Hematopoietic multipotent progenitor cell treated with erythropoietin and hydrocortisone succinate and interleukin-3 and kit ligand, for 15 days (in vitro differentiated cells): ENCODE results near the gene PACRG.

ENCODE experiments used
- DNase-seq: peaks from one replicate; pipeline ENCODE4 v3.0.0-alpha.2; 2015; ENCODE audit warnings: low spot score

The PACRG gene

DNA sequence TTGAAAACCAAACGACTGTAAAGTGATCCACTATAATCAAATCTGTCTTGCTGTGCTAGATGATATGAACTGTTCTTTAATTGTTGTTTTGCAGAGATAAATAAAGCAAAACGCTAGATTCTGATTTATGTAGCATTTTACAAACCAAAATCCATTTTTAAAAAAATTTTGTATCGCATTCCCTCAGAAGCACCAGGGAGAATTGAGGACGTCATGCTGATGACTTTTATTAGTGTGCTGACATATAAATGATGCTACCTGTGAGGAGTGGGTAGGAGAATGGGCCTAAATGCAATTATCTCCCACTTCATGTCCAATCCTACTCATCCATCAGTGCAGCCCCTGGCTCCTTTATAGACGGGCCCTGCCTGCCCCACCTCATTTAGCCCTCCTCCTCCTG lies 282.4 kb downstream of the PACRG start:
- no peak for DNase-seq

DNA sequence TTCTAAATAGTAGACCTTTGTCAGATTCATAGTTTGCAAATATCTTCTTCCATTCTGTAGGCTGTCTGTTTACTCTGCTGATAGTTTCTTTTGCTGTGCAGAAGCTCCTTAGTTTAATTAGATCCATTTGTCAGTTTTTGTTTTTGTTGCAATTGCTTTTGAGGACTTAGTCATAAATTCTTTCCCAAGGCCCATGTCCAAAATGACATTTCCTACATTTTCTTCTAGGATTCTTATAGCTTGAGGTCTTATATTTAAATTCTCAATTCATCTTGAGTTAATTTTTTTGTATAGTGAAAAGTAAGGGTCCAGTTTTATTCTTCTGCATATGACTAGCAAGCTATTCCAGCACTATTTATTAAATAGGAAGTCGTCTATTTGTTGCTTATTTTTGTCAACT lies 287.0 kb downstream of the PACRG start:
- DNase-seq, result no peak

DNA sequence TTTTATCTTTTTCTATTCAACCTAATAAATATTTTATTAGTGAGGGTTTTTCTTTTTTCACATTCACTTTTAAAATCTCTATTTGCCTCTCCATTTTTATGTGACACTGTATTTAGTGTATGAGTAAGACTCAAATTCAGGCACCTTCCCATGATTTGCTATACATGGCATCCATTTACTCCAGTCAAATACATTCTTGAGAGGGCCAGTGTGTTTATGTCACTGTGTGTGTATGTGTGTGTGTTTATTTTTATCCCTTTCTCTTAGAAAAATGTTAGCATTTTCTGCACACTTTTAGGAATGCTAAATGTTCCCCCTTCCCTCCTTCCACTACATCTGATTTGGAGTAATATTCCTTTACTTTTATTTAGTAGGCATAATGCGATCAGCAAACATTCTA lies 290.0 kb downstream of the PACRG start:
- DNase-seq, result no peak

DNA sequence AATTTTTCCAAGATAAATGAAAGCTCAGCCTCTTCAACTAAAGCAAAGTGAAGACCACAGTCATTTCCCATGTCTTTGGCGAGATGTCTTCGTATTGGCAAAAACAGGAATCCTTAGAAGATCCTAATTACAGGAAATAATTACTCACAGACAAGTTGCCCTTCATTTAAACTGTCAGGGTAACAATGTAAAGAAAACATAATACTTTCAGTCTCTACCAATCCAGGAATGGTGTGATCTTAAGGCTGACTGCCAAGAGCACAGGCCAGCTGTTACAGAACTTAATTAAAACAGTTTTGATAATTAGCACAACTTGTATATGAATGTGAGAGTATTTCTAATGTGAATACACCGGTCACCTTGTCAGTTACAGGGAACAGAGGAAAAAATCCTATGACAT lies 292.2 kb downstream of the PACRG start:
- DNase-seq, result no peak

DNA sequence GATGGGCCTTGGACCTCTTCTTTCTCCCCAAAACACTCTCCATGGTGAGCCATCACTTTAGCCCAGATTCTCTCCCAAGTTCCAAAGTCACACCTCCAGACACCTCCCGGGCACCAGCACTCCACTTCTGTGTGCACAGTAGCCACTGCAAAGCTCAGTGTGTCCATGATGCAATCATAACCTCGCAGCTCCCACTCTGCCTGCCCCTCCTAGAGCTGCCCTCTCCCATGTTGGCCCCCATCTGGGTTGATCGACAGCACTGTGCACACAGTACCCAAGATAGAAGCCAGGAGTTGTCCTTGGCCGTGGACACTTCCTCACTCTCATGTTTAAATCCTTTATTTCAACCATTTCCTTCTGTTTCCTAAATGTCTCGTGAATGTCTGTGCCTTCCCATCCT lies 293.3 kb downstream of the PACRG start:
- DNase-seq, result no peak

DNA sequence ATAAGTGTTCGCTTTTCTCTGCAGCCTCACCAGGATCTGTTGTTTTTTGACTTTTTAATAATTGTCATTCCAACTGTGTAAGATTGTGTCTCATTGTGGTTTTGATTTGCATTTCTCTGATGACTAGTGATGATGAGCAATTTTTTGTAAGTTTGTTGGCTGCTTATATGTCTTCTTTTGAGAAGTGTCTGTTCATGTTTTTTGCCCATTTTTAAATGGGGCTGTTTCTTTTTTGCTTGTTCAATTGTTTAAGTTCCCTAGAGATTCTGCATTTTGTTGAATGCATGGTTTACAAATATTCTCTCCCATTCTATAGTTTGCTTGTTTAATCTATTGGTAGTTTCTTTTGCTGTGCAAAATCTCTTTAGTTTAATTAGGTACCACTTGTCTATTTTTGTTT lies 295.9 kb downstream of the PACRG start:
- no peak for DNase-seq

DNA sequence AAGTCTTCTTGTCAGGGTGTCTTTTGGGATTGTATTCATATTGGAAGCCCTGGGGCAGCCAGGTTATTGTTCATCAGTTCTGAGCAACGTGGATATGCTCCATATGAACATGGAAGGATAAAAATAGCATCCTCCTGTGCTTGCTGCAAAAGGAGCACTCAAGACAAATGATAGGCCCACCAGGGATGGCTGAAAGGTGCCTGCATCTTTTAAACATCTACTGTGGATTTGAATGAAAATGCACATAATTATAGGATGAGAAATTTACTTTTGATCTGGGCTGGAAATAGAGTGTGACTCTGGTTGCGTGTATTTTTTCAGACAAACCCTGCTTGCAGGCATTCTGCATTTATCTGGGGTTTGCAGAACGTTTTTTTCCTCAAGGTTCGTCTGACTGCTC lies 299.1 kb downstream of the PACRG start:
- no peak for DNase-seq

DNA sequence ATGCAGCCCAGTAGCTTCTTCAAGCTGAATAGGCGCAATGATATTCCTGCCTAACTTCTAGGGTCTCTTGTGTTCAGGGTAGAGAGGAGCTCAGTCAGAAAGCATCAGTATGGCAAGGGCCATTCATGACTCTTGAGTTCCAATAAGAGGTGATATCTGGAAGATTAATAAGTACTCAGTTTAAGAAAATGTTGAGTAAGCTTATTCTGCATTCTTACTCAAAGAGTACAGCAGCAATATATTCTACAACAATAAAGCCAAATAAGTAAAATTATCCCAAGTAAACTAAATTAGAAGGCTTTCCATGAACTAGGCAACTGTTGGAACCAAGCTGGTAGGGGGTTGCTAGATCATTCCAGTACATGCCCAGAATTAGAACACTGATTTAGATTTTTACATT lies 303.2 kb downstream of the PACRG start:
- no peak for DNase-seq

DNA sequence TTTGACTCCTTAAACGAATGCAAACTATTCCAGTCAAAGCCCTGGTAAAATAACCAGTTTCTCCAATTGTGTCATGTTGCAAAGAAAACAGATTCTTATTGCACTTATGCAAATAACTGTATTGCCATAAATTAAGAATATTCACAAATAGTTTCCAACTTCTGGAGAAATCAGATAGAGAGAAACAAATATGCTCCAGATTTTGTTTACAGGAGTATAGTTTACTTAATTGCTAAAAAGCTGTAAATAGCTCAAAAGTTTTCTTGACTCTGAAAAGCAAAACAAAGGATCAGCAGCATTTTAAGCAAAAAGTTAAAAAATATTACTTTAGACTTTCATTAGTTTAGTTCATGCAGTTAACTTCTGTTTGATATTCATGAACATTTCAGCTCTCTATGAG lies 304.2 kb downstream of the PACRG start:
- no peak for DNase-seq

DNA sequence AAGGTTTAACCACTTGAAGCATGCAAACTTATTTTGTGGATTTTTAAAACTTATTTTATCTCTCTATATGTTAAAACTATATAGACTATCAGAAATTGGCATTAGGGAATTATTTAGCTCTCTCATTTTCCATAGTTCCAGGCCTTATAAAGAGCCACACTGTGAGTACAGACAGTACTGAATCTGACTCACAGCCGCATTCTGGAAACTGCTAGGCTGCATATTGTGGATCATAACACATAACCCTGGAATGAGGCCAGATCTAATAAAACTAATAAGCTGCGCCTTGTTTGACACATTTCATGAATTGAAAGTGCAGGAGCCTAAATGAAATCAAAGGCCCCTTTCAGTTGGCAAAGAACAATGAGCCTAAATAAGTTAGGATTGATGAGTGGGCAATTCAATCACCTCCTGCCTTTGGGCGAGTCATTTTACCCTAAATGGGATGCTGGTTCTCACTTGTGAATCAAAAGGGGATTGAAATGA lies 308.4 kb downstream of the PACRG start:
- DNase-seq, result no peak

DNA sequence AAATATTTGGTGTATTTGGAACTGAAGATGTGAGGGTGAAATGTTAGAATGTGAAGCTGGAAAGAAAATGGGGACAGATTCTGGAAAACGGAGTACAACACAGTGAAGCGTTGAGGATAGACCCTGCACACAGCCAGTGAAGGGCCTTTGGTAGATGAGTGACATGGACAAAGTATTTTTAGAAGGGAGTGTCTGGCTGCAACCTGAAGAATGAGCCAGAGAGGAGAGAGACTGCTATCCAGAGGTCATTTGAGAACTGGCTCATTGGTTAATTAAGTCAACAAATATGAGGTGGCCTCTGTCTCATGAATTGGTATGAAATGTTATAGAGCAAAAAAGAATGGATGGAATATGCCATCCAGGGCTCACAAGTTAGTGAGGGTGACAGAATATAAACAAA lies 310.5 kb downstream of the PACRG start:
- DNase-seq, result no peak

DNA sequence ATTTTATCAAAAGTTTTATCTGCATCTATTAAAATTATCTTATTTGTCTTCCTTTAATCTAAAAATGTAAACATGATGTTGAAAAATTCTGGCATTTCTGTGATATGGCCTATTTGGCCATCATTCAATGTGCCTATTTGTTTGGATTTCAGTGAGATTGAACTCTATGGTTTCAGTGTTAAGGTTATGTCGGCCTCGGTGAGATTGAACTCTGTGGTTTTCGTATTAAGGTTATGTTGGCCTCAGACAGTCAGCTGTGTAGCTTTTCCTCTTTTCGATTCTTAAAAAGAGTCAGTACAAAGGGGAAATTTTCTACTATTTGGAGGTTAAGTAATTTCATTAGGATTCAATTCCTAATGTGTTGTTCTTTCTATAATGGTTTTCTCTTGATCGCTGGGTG lies 320.6 kb downstream of the PACRG start:
- DNase-seq, result no peak

DNA sequence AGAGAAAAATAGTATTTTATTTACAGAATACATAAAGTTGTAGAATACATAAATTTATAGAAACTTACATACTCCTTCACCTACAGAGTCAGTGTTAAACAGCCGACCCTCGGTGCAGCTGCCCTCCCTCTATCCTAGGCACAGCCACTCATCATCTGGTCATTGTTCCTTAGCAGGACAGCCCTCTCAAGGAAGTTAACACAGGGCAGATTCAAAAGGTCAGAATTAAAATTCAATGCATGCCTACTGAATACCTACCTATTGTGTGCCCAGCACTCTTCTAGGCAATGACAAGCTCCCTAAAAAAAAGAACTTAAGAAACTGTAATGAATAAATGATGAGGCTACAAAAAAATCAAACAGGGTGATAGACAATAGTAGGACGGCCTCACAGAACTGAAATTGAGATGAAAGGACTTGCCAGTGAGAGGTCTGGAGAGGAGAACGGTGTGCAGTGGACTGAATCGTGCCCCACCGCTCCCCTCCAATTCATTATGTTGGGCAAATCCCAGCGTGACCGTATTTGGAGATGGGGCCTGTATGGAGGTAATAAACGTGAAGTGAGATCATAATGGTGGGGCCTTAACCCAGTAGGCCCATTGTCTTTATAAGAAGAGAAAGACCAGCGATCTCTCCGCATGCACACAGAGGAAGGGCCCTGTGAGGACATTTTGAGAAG lies 326.0 kb downstream of the PACRG start:
- DNase-seq, result no peak

DNA sequence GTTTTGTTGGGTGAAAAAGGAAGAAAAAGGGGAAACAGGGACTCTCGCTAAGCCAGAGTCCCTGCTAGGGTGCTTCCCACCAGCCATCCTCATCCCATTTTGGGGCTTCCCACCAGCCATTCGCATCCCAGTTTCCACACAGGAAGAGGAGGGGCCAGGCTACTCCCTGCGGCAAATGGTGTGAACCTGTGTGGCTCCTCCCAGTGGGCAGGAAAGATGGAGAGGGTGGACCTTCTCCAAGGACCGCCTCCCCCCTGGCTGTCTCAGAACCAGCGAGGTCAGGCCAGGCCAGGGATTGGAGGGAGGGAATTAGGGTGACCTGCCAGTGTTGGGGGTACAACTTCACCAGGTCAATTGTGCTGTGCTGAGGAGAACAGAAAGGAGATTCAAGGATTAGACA lies 326.9 kb downstream of the PACRG start:
- DNase-seq, result no peak

DNA sequence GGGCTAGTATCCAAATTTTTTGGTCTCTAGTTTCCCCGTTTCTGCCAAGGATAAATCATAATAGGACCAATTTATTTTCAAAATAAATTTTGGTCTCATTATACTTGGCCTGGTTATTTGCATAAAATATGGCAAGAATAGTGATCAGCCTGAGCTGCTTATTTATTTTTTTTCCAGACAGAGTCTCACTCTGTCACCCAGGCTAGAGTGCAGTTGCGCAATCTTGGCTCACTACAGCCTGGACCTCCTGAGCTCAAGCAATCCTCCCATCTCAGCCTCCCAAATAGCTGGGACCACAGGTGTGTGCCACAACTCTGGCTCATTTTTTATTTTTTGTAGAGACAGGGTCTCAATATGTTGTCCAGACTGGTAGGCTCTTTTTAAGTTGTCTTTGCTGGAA lies 329.5 kb downstream of the PACRG start:
- DNase-seq, result no peak

DNA sequence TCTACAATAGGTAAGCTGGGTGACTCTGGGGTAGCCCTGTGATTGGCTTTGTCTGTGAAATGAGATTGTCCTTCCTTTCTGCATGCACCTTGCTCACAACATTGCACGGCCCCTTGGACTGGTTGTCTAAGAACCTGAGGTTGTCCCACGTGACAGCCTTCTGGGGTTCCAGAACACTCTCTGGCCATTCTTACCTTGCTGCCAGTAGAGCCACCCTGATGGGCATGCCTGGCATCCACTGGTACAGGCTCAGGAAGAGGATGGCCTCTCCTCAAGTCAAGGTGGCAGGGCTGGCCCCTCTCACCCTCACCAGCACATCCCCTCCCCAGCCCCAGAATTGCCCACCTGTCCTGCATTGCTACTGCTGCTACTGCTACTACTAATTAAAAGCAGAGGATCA lies 335.0 kb downstream of the PACRG start:
- DNase-seq, result no peak

DNA sequence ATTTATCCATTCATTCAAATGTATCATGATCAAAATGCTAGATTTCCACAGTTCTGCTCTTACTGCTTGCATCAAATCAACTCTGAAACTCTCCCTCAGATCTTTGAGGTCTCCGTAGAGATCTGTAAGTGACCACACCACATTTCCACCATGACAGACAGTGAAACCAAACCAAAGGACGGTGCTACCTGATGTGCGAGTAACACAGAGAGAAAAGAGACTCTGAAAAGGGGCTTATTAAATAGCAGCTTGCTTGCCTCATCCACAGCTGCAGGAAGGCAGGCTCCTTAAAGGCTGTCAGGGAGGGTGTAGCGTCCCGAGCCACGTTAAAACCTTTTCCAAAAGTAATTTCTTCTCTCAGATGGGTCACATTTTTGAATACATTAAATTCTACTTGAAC lies 335.8 kb downstream of the PACRG start:
- no peak for DNase-seq

DNA sequence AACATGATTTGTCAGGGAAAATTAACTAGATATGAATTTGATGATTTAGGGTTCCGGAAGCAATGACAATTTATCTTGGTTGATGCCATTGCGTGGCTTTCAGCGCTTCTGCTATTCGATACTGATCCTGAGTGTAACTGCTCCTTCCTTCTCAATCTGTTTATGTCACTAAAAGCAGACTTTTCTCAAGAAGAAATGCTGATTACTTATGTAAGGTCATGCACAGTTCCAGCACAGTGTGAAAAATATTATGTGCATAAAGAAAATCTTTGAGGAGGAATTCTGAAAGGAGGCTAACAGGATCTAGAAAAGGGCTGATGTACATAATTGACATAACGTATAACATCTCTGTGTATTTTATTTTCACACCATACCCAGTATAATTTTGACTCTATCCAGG lies 336.6 kb downstream of the PACRG start:
- DNase-seq, result no peak

DNA sequence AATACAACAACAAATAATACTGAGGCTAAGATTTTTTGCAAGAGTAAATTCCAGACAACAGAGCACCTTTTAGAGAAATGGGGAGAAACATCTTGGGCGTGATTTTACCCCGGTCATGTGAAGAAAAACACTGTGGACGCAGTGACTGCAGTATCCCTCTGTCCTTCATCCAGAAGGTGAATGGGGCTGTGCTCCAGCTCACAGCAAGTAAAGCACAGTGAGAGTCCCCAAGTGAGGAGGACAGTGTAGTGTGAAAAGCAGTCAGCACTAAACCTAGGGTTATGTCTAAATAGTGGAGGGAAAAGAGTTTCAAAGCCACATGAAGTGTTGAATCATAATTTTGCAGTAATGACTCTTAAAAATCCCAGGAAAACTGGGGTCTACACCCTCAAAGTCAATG lies 338.4 kb downstream of the PACRG start:
- no peak for DNase-seq

DNA sequence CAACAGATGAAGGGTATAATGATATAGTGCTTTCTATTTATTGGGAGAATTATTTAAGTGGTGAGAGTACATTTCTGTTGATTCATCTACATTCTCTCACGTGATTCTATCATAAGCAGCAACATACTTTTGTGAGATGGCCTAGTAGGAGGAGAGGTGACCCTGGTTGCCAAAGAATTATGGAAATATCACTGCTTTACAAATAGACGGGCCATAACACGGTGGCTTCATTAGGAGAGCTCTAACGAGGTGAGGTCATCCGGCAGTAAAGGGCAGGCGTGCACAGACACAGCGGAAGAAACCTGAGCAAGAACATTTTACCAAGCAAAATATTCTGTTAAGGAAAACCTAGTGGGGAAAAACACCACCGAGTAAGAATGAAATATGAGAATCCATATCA lies 349.4 kb downstream of the PACRG start:
- no peak for DNase-seq

DNA sequence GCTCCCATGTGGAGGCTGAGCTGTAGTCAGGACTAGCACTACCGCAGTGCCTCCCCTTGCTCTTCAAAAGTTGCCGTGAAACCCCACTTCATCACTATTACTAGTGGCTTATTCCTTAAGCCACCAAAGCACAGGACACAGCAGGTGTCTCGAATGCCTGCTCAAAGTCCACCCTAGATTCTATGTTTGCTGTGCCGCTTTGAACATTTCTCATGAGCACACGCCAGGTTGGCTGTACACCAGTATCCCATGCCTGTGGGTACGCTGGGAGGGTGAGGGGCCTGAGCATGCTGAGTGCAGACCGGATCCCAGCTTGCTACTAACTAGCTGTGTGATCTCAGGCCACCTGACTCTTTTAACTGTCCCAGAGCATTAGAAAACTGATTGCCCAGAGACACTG lies 350.9 kb downstream of the PACRG start:
- DNase-seq, result no peak

DNA sequence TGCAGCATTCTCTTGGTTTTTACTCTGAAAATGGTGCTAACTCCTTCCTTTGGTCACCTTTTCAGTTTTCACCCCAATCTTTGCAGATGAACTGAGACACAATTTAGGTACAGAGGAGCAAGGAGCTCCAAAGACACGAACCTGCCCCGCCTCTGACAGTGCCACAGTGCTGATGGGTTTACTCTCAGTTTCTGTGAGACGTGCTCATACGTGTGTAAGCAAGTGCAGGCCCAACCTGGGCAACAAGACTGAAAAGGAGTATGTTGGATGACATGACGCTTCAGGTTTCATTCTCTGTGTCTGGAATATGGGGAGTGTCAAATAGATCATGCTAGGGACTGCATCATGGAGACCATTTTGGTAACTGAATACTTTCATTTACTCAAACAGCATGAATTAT lies 352.5 kb downstream of the PACRG start:
- DNase-seq, result no peak

DNA sequence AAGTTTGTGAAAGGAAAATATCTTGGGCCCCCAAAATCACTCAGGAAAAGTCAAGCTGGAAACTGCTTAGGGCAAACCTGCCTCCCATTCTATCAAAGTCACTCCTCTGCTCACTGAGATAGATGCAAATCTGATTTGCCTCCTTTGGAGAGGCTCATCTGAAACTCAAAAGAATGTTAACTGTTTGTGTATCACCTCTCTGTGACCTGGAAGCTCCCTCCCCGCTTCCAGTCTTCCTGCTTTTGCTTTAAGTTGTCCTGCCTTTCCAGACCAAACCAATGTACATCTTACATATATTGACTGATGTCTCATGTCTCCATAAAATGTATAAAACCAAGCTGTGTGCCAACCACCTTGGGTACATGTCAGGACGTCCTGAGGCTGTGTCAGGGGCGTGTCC lies 355.4 kb downstream of the PACRG start:
- no peak for DNase-seq

DNA sequence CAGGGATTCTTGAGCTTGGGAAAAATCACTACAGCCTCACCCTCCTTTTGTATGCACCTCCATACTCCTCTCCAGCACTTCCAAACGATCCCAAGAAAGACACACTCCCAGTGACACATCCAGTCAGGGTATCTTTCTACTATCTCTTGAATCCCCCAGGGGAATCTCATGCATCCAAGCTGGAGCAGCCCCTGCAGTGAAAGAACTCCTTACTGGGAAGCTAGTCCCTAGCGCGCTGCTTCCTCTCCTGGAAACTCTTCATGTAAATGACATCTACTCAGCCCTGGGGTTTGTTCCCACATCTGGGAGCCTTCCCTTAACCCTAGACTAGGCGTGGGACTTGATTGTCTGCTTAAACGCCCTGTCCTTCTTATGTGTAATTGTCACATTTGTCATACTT lies 357.7 kb downstream of the PACRG start:
- DNase-seq, result no peak
